AG04450 (cell line): Measurements from ENCODE around the gene ZNF804A. TPM values are rescaled to one million over a fixed set of nuclear protein-coding genes. Genes with fewer than 3 reads are reported as not detected.
"Not testable (repeated sequence)": the region's sequence is repeated elsewhere in the genome, so short reads cannot be mapped to it uniquely, and the experiment has no call there.

Source experiments
- CTCF ChIA-PET: fragments of 300-600, 350-600 bp; formaldehyde crosslinking; extraction: SDS; loops from one replicate; lab custom pipeline; 2022; ENCODE audit warnings: antibody characterized with exemption, inconsistent platforms; lab: Charles Lee
- POLR2A ChIA-PET: fragments of 350-600 bp; formaldehyde crosslinking; extraction: SDS; loops from one replicate; lab custom pipeline; 2021; ENCODE audit warnings: antibody characterized with exemption, inconsistent platforms; lab: Yijun Ruan, JAX
- DNase-seq: peaks from one replicate; pipeline ENCODE4 v3.0.0-alpha.2; 2011; ENCODE audit warnings: low read depth, low spot score
- H3K27ac ChIP-seq: one replicate; pipeline ENCODE4 v1.5.1; 2012; ENCODE audit warnings: low read depth, low read length, control low read depth
- H3K27me3 ChIP-seq: one replicate; pipeline ENCODE4 v1.6.0; 2012; ENCODE audit warnings: low read length; ENCODE audit not compliant: control insufficient read depth, insufficient read depth
- H3K4me3 ChIP-seq: 2 replicates; pipeline ENCODE4 v1.5.1; 2011; ENCODE audit warnings: mild to moderate bottlenecking, low read depth, low read length, control low read depth
- H3K9me3 ChIP-seq: 2 replicates; pipeline ENCODE4 v1.5.1; 2012; ENCODE audit warnings: low read length; ENCODE audit not compliant: control insufficient read depth, insufficient read depth
- CTCF ChIP-seq: IDR thresholded peaks from 2 replicates; pipeline ENCODE4 v1.5.1; 2011; ENCODE audit warnings: low read depth, low read length, control low read depth, inconsistent platforms
- polyA plus RNA-seq: library from polyadenylated mRNA; depleted of rRNA; stranded (reverse); fragments of >200 nt; gene quantifications from 2 replicates; pipeline ENCODE4 v1.2.3, GENCODE V29; 2011

The ZNF804A gene
- polyA plus RNA-seq, 1 experiment, result 6.2 TPM

- Histone ChIP-seq H3K27ac (no peak overlapping the region), H3K9me3 (no peaks in the 10 kb centered on the region), H3K4me3 (no peak overlapping the region), H3K27me3 (no peaks in the 10 kb centered on the region)
- ChIA-PET CTCF (no interaction called here), POLR2A (no interaction called here)
- DNase-seq, result no peak
- no peak for TF ChIP-seq CTCF
These were observed 136.0 kb downstream of the ZNF804A start for GRCh38 chr2:184734338-184734737.

- no peak for DNase-seq
- H3K27ac ChIP-seq, result no peak overlapping the region
- CTCF ChIA-PET, result no interaction called here
- no peaks in the 10 kb centered on the region for H3K9me3 ChIP-seq
- POLR2A ChIA-PET, result no interaction called here
- no peak overlapping the region for H3K4me3 ChIP-seq
- no peaks in the 10 kb centered on the region for H3K27me3 ChIP-seq
- TF ChIP-seq CTCF, result no peak
These were observed 137.3 kb downstream of the ZNF804A start for GRCh38 chr2:184735611-184736010.

GRCh38 chr2:184743096-184743495 lies 144.8 kb downstream of the ZNF804A start:
- Histone ChIP-seq H3K9me3 (no peaks in the 10 kb centered on the region), H3K27ac (no peak overlapping the region), H3K27me3 (no peaks in the 10 kb centered on the region), H3K4me3 (no peak overlapping the region)
- no peak for DNase-seq
- ChIA-PET POLR2A (no interaction called here), CTCF (no interaction called here)
- TF ChIP-seq CTCF, result no peak

GRCh38 chr2:184756161-184756560 lies 157.8 kb downstream of the ZNF804A start:
- H3K27me3 ChIP-seq, result no peaks in the 10 kb centered on the region
- DNase-seq, result no peak
- no peak overlapping the region for H3K27ac ChIP-seq
- CTCF ChIA-PET, result no interaction called here
- TF ChIP-seq CTCF, result no peak
- POLR2A ChIA-PET, result no interaction called here
- no peaks in the 10 kb centered on the region for H3K9me3 ChIP-seq
- H3K4me3 ChIP-seq, result no peak overlapping the region

GRCh38 chr2:184756885-184757284 lies 158.6 kb downstream of the ZNF804A start:
- H3K4me3 ChIP-seq, result no peak overlapping the region
- H3K27me3 ChIP-seq, result no peaks in the 10 kb centered on the region
- no peak for TF ChIP-seq CTCF
- no peak for DNase-seq
- H3K27ac ChIP-seq, result no peak overlapping the region
- CTCF ChIA-PET, result no interaction called here
- H3K9me3 ChIP-seq, result no peaks in the 10 kb centered on the region
- POLR2A ChIA-PET, result no interaction called here

GRCh38 chr2:184759557-184760255 lies 161.4 kb downstream of the ZNF804A start:
- H3K27ac ChIP-seq, CTCF ChIA-PET: not testable (repeated sequence)

More at GRCh38 chr2:184759557-184760255, 161.4 kb downstream of the ZNF804A start:
- H3K9me3 ChIP-seq, H3K27me3 ChIP-seq, H3K4me3 ChIP-seq, DNase-seq, POLR2A ChIA-PET: not testable (repeated sequence)
